Upper lobe of left lung (tissue), 6 donors: ENCODE data around the gene CDC42SE1. TPM values are rescaled to one million over a fixed set of nuclear protein-coding genes. Genes with fewer than 3 reads are reported as not detected.
A peak's percentile ranks its signal among the peaks of the same experiment; 100 is the strongest.

Source experiments
- ATAC-seq, 2 donors: fragments of 200-7000 bp; cut with Tn5 transposase; one replicate each; pipeline ENCODE4 v1.9.1; 2022; ENCODE audit warnings: mild to moderate bottlenecking in 2 of 2, moderate library complexity in 2 of 2; ENCODE audit not compliant: low FRiP score in 2 of 2
- DNase-seq, 2 donors: peaks; one replicate each; pipeline ENCODE4 v3.0.0-alpha.2; 2019 to 2020
- H3K27ac ChIP-seq, 4 donors: fragments of 200-600 bp; sonication (generic); one replicate each; pipeline ENCODE4 v1.5.1; 2016 to 2019
- H3K27me3 ChIP-seq, 4 donors: fragments of 200-600 bp; sonication (generic); one replicate each; pipeline ENCODE4 v1.5.1; 2017 to 2019
- H3K36me3 ChIP-seq, 4 donors: fragments of 200-600 bp; sonication (generic); one replicate each; pipeline ENCODE4 v1.5.1; 2016 to 2019
- H3K4me1 ChIP-seq, 4 donors: fragments of 200-600 bp; sonication (generic); one replicate each; pipeline ENCODE4 v1.5.1; 2018 to 2019
- H3K4me3 ChIP-seq, 4 donors: fragments of 200-600 bp; sonication (generic); one replicate each; pipeline ENCODE4 v1.5.1; 2017 to 2019; ENCODE audit warnings: mild to moderate bottlenecking in 2 of 4, moderate library complexity in 1 of 4
- H3K9me3 ChIP-seq, 4 donors: fragments of 200-600 bp; sonication (generic); one replicate each; pipeline ENCODE4 v1.5.1; 2018 to 2019
- EP300 ChIP-seq, 4 donors: sonication (generic); formaldehyde crosslinking; IDR thresholded peaks; one replicate each; pipeline ENCODE4 v1.5.1; 2017; ENCODE audit warnings: antibody characterized with exemption in 4 of 4, control low read depth in 2 of 4
- POLR2A ChIP-seq, 4 donors: fragments of 450-650 bp; IDR thresholded peaks; one replicate each; pipeline ENCODE4 v1.5.1; 2016 to 2017; ENCODE audit warnings: antibody characterized with exemption in 4 of 4, mild to moderate bottlenecking in 2 of 4
- POLR2AphosphoS5 ChIP-seq, 2 donors: sonication (generic); formaldehyde crosslinking; IDR thresholded peaks; one replicate each; pipeline ENCODE4 v1.5.1; 2017; ENCODE audit warnings: antibody characterized with exemption in 2 of 2
- WGBS, 2 donors: methylation state at CpG; one replicate each; pipeline ENCODE4 v1.1.5; 2017 to 2018; 5-methylcytosine and 5-hydroxymethylcytosine counted together
- total RNA-seq, 6 donors: library from RNA; depleted of rRNA in 4 of 6; stranded (reverse); fragments of >200 nt in 4 of 6; gene quantifications; one replicate each; pipeline versions ENCODE4 v1.1.0 to v1.2.1, GENCODE V29; 2016 to 2021
- TF ChIP-seq, protein P1 (sequence below), 6 experiments: fragments of 450-650 bp in 4 of 6; fragments of 200-600 bp in 2 of 6; sonication (generic) in 2 of 6; IDR thresholded peaks; one replicate each; pipeline ENCODE4 v1.5.1; 2016 to 2019; ENCODE audit warnings: antibody characterized with exemption in 6 of 6
- donor health status: DM: no; HTN: no; CAD: no; lungs with moderate emphysema.
- donor health status: DM: no; HTN: yes; CAD: no; lungs with severe emphysema.

Gene CDC42SE1
- total RNA-seq, 6 donors from 2014 or later: 66.9 to 131 (median 90.5) TPM

DNA sequence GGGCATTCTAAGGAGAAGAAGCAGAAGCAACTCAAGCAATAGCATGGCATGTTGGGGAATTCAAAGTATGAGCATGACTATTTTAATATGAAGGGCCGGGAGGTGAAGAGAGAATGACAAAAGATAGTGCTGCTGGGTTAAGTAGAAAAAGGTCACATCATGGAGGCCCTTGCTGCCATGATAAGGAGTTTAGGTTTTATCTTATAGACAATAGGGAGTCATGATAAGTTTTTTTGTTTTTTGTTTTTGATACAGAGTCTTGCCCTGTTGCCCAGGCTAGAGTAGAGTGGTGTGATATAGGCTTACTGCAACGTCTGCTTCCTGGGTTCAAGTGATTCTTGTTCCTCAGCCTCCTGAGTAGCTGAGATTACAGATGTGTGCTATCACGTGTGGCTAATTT lies 19.9 kb downstream of the CDC42SE1 start:
- no peak for ATAC-seq
- H3K9me3 ChIP-seq: no peaks in the 10 kb centered on the region
- TF ChIP-seq EP300 (IDR thresholded peaks at IDR 0.05) (no peak), POLR2AphosphoS5 (IDR thresholded peaks at IDR 0.05) (no peak), POLR2A (IDR thresholded peaks at IDR 0.05) (no peak)
- TF ChIP-seq, protein P1, sequence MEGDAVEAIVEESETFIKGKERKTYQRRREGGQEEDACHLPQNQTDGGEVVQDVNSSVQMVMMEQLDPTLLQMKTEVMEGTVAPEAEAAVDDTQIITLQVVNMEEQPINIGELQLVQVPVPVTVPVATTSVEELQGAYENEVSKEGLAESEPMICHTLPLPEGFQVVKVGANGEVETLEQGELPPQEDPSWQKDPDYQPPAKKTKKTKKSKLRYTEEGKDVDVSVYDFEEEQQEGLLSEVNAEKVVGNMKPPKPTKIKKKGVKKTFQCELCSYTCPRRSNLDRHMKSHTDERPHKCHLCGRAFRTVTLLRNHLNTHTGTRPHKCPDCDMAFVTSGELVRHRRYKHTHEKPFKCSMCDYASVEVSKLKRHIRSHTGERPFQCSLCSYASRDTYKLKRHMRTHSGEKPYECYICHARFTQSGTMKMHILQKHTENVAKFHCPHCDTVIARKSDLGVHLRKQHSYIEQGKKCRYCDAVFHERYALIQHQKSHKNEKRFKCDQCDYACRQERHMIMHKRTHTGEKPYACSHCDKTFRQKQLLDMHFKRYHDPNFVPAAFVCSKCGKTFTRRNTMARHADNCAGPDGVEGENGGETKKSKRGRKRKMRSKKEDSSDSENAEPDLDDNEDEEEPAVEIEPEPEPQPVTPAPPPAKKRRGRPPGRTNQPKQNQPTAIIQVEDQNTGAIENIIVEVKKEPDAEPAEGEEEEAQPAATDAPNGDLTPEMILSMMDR (IDR thresholded peaks at IDR 0.05): no peak
- no peaks in the 10 kb centered on the region for H3K27me3 ChIP-seq
- WGBS, 2 donors: 88 to 91% methylated on average over 3 of the region's 3 CpGs
- peaks cover 0 to 5% (median 0%) of the 10 kb centered on the region in 4 donors for H3K4me1 ChIP-seq
- no peak overlapping the region for H3K4me3 ChIP-seq
- H3K36me3 ChIP-seq: peaks cover 0 to 23% (median 6%) of the 10 kb centered on the region in 4 donors
- no peak for DNase-seq
- no peak overlapping the region for H3K27ac ChIP-seq

DNA sequence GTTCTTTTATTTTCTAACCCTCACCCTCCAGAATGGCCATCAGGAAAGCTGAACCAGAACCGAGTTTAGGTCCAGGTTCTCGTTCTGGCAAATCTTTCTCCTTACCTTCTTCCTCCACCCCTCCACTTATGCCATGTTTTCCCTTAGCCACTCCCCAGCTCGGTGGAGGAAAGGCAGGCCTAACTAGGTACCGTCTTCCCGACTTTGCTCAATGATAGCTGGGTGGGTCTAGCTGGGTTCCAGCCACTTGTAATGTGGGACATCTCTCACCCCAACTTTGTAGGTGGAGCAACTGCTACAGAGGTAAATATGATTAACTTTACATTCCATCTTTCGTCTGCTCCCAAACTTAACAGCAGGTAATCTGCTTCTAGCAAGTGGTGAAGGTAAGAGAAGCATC lies 22.4 kb downstream of the CDC42SE1 start:
- Histone ChIP-seq H3K9me3 (no peaks in the 10 kb centered on the region), H3K4me3 (peak overlapping the region in 2 of 4 donors; percentile 5 to 37), H3K4me1 (peaks cover 0 to 5% (median 0%) of the 10 kb centered on the region in 4 donors), H3K27me3 (no peaks in the 10 kb centered on the region), H3K27ac (peak overlapping the region in 1 of 4 donors; percentile 21), H3K36me3 (peaks cover 0 to 28% (median 17%) of the 10 kb centered on the region in 4 donors)
- ATAC-seq (no peak), DNase-seq (no peak)
- whole genome bisulfite sequencing, 2 donors: 68 to 74% methylated on average over 6 of the region's 6 CpGs
- no peak for TF ChIP-seq EP300 (IDR thresholded peaks at IDR 0.05)
- TF ChIP-seq POLR2A (IDR thresholded peaks at IDR 0.05): no peak
- TF ChIP-seq, protein P1 (IDR thresholded peaks at IDR 0.05): no peak
- TF ChIP-seq POLR2AphosphoS5 (IDR thresholded peaks at IDR 0.05): no peak

- ATAC-seq (peak in 1 of 2 donors; percentile 80), DNase-seq (peak in 1 of 2 donors; percentile 59)
- TF ChIP-seq POLR2AphosphoS5 (IDR thresholded peaks at IDR 0.05): peak in 1 of 2 donors; percentile 17
- TF ChIP-seq POLR2A (IDR thresholded peaks at IDR 0.05): peak in 1 of 4 donors; percentile 21
- no peak for TF ChIP-seq EP300 (IDR thresholded peaks at IDR 0.05)
- TF ChIP-seq, protein P1 (IDR thresholded peaks at IDR 0.05): no peak
- peak within 1 kb of the TSS in 1 of 4 donors; percentile 21 for H3K27ac ChIP-seq
- peaks cover 0 to 5% (median 0%) of the 10 kb centered on the region in 4 donors for H3K4me1 ChIP-seq
- peak within 1 kb of the TSS in 3 of 4 donors; percentile 3 to 37 (median 5) for H3K4me3 ChIP-seq
- peaks cover 0 to 35% (median 20%) of the 10 kb centered on the region in 4 donors for H3K36me3 ChIP-seq
- H3K27me3 ChIP-seq: no peaks in the 10 kb centered on the region
- 23 to 50% methylated on average over 2 of the region's 2 CpGs for WGBS, 2 donors
- no peaks in the 10 kb centered on the region for H3K9me3 ChIP-seq
Observed at GRCh38 chr1:151036356-151036755, 23.1 kb downstream of the CDC42SE1 start, which contains the start of gene BNIPL. Gene BNIPL, plus strand, starts transcription at chr1:151036586. Its CDS starts 140 bp downstream, at chr1:151036726.

DNA sequence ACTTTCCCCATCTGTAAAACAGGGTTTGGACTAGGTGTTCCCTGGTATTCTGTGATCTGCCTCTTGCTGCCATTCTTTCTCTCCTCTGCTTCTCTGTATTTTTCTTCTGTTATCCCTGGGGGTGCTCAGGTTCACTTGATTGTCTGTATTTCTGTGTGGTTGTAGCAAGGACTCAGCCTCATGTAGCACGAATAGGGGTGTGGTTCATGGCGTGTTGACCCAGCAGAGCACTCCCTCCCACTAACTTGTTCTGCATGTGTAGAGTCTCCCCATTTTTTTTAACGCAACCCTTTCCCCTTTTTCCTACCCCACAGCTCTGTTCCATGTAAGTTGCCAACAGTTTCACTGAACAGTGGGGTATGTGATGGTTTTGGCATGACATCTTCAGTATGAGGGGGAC lies 24.3 kb downstream of the CDC42SE1 start:
- Histone ChIP-seq H3K27me3 (no peaks in the 10 kb centered on the region), H3K4me3 (no peak overlapping the region), H3K27ac (no peak overlapping the region), H3K9me3 (no peaks in the 10 kb centered on the region), H3K4me1 (peaks cover 0 to 5% (median 0%) of the 10 kb centered on the region in 4 donors), H3K36me3 (peaks cover 0 to 47% (median 28%) of the 10 kb centered on the region in 4 donors)
- DNase-seq (no peak), ATAC-seq (peak in 1 of 2 donors; percentile 54)
- TF ChIP-seq POLR2A (IDR thresholded peaks at IDR 0.05) (no peak), POLR2AphosphoS5 (IDR thresholded peaks at IDR 0.05) (no peak), EP300 (IDR thresholded peaks at IDR 0.05) (no peak)
- TF ChIP-seq, protein P1 (IDR thresholded peaks at IDR 0.05): no peak
- WGBS, 2 donors: 85 to 92% methylated on average over 3 of the region's 3 CpGs

DNA sequence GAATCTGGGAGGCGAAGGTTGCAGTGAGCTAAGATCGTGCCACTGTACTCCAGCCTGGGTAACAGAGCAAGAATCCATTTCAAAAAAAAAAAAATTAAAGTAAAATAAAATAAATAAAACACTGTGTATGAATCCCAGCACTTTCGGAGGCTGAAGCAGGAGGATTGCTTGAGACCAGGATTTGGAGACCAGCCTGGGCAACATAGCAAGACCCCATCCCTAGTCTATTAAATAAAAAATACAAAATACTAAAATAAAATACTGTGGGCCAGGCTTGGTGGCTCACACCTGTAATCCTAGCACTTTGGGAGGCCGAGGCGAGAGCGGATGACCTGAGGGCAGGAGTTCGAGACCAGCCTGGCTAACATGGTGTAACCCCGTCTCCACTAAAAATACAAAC lies 27.3 kb downstream of the CDC42SE1 start:
- Histone ChIP-seq H3K4me1 (peaks cover 0 to 4% (median 0%) of the 10 kb centered on the region in 4 donors), H3K27ac (no peak overlapping the region), H3K27me3 (no peaks in the 10 kb centered on the region), H3K9me3 (no peaks in the 10 kb centered on the region), H3K4me3 (no peak overlapping the region), H3K36me3 (peaks cover 3 to 73% (median 39%) of the 10 kb centered on the region in 4 donors)
- WGBS, 2 donors: 91 to 96% methylated on average over 8 of the region's 8 CpGs
- ATAC-seq (no peak), DNase-seq (no peak)
- TF ChIP-seq POLR2A (IDR thresholded peaks at IDR 0.05) (no peak), POLR2AphosphoS5 (IDR thresholded peaks at IDR 0.05) (no peak), EP300 (IDR thresholded peaks at IDR 0.05) (no peak)
- TF ChIP-seq, protein P1 (IDR thresholded peaks at IDR 0.05): no peak
